Activated CD4-positive, alpha-beta T cell treated with anti-CD3 and anti-CD28 coated beads, Interleukin-2, Interleukin-4, amounts not matched to agents 100 ng/mL and 50 ng/mL, durations not matched to agents 16 hours and 8 hours (primary cell): ENCODE results near the gene KCNJ11.

Source experiments
- DNase-seq: peaks from one replicate; pipeline ENCODE4 v3.0.0-alpha.2; 2020; ENCODE audit warnings: low spot score

The KCNJ11 gene

DNA sequence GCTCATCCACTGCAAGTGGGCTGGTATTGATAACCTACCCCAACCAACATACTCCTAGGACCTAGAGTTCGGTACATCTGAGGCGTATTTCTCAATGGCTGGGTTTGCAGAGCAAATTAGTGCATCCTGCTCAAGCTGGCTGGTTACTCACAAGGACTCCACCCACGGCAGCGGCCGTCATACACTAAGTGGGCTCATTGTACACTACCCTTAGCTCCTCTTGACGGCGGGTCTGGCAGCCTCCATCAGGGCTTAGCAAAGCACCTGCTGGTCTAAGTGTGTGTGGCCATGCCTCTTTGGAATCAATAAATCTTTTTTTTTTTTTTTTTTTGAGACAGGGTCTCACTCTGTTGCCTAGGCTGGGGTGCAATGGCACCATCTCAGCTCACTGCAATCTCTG is 20.2 kb upstream of the KCNJ11 start:
- DNase-seq: no peak

DNA sequence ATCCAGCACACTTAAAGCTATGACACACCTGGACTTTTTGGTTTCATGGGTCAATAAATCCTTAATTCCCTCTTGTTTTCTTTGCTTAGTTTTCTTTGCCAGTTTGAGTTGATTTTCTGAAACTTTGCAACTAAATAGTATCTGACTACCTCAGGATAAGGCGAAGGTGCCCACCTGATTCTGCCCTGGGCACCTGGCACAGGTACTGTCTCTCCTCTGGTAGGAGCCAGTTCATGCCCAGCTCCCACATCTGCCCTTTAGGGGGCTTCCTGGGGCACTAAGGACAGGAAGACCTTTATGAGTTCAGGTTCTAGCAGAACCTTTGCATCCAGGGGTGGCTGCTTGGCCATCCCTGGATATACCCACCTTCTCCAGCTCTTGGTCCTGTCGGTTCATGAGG is 19.6 kb upstream of the KCNJ11 start:
- DNase-seq: no peak

DNA sequence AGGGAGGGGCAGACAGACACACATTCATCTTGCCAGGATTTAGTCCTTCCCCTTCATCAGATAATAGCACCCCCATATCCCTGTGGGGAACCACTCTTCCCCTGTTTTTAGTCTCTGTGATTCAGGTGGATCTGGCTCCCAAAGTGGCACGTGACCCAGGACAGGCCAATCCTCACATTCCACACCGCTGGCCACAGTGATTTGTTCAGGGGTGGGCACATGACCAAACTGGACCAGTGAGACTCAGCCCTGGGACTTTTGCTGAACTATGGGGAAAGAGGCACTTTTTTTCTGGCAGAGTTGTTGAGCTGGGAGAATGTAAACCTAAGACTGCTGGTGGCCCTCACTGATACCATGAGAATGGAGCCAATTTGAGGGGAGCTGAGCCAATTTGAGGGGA is 19.1 kb upstream of the KCNJ11 start:
- no peak for DNase-seq

DNA sequence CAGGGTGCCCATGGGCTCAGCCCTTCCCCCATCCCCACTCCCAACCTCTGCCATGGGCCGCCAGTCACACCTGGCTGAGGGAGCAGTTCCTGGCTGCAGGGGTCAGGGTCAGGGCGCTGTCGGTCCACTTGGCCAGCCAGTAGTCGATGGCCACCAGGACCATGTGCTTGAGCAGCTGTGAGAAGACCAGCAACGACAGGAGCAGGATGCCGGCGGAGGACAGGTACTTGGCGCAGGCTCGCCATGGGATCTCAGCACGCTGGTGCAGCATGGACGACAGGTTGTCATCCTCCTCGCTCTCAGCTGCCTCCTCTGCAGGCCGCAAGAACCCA is 18.3 kb upstream of the KCNJ11 start:
- DNase-seq: no peak

DNA sequence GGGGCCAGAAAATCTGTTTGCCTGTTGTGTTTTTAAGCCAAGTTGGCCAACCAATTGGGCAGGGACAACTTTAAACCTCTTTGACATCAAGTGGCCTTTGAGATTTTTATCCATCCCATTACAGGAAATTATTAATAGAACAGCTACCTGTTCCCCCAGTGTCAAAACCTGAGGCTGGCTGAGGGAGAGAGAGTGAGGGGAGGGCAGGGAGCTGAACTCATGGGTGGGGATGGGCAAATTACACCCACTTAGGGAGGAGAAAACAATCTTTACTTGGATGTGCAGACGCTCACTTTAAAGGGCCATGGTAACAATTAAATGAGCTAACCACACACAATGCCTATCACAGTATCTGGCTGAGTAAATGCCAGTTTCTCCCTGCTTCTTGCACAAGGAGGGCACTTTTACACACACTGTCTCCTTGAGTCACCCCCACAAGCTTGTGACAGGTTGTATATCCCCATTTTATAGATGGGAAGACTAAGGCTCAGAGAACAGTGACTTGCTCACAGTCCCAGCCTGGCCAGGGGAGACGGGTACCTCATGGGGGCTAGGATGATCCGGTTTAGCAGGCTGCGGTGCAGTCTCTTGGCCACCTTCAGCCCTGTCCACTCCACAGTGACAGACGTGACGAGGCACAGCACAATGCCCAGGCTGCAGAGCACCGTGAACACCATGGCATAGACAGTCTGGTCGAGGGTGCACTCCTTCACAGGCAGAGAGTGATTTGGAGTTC is 17.8 kb upstream of the KCNJ11 start:
- DNase-seq: no peak

DNA sequence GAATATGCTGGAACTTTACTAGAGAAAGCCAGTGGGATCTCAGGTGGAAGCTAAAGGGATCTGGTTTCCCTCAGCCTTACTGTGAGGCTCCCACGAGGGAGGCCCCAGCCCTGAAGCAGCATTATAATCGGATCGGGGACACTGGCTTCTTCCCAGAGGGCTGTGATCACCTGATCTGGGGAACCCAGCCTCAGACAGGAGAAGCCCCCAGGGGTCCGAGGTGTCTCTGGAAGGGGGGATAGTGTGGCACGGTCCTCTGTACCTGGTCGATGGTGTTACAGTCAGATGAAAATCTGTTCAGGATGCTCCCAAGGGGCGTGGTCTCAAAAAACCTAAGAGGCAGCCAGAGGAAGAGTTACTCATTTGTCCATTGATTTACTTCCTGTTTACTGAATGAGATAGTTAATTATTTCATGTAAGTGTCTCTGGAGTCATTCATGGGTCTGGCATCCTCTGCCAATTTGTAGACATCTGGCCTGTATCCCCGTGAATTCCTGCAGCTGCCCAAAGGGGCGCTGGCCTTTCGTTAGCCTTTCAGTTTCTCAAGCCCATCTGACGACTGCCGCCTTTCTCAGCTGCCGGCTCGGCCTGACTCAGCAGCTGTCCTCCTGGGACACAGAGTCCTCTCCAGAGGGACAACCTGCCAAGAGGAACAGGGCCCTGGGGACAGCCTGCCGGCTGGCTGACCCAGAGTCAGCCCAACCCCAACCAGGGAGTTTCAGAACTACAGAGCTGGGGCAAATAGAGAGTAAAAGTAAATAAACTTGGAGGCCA is 17.0 kb upstream of the KCNJ11 start:
- no peak for DNase-seq

DNA sequence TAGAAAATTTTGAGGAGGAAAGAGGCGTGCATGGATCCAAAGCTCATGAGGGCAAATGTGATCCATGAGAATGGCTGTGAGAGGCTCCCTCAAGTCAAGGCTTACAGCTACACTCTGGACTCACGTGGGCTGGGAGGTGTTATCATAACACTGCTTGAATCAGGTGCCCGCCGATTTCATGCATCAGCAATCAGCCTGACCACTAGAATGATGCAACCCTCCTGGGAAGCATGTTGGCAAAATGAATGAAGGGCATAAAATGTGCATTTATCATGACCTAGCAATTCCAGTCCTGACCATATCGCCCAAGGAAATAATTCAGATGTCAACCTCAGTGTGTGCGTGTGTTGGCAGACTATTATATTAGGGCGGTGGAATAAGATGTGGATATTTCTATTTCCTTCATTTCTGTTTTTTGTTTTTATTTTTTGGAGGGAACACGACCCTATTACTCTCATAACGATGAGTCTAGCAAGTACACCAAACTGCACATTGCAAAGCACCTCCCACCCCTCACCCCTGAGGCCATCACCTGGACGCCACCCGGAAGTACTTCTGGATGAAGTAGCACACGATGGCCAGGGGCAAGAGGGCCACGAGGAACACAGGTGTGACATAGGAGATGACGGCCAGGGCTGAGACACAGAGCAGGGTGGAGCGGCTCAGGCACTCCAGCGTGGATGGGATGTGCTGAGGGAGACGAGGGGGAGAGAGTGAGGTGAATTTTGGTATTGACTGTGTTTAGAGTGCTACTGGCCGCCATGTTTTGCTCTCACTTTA is 15.7 kb upstream of the KCNJ11 start:
- no peak for DNase-seq

DNA sequence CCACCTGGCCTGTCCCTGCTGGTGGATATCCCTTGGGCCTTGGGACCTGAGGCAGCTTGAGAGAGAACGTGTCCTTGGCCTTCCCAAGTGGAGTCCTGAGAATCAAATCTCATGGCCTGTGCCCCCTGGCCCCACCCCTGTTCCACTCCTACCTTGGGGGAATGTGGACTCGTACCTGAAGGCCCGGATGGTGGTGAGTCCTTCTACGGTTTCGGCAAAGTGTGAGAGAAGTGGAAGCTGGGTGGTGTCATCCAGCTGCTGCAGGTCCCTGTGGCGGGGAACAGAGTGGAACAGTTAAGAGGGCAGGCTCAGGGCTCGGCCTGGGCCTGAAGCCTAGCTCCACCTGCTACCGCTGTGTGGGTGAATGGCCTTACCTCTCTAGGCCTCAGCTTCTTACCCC is 14.0 kb upstream of the KCNJ11 start:
- DNase-seq: no peak

DNA sequence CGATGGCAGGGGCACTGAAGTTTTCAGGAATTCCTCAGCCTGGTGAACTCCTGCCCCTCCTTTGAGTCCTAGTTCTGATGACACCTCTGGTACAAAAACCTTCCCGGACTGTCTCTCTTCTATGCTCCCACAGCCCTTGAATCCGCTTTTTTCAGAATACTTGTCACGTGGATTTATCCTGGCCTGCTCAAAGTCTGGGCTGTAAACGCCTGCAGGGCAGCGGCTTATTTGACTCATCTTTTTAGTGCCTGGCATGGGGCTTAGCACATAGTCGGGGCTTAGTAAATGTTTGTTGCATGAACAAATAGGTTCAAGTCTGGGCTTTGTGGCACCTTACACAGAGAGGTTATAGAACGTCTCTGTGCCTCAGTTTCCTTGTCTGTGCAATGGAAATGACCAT is 13.4 kb upstream of the KCNJ11 start:
- no peak for DNase-seq

DNA sequence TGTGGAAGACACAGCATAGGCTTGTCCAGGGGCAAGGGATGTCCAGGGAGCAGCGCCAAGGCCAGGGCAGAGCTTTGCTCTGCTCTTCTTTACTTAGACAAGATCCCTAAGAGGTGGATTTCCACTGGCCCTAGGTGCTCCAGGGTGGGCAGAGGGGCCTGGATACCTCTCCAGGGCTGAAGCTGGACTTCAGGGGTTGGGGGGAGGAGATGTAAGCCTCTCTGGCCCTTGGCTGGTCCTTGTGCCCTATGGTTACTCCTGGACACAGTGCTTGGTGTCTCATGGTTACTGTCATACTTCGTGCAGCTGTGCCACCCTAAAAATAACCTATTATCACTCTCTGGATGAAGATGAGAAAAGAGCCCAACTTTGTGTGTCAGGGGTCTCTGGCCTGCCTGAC is 12.9 kb upstream of the KCNJ11 start:
- no peak for DNase-seq

DNA sequence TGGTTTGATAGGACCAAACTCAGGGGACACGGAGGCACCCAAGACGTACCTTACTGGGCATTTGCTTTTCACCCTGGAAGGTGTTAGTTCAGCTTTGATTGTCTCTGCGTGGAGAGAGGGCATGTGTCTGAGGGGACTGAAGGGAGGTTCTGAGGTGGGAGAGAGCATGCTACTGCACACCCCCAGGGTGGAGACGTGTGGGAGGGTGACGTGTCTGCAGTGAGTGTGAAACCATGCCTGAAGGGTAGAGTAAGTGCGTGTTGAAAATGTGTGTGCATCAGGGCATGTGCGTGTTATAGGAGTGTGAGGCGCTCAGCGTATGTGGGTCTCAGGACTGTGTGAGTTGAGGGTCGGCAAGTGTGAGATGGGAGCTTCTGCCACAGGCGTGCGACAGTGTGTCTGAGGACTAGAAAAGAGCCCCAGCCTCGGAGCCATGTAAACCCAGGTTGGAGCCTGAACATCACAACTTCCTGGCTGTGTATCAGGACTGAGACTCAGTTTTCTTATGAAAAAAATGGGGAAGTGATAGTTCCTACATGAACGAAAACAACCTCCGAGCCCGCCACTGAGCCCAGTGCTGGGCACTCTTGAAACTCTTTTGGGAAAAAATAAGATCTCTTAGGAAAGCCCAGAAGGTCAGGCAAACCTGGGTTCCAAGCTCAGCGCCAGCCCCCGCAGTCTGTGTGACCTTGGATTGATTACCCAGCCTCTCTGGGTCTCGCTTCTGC is 11.8 kb upstream of the KCNJ11 start:
- DNase-seq: no peak

DNA sequence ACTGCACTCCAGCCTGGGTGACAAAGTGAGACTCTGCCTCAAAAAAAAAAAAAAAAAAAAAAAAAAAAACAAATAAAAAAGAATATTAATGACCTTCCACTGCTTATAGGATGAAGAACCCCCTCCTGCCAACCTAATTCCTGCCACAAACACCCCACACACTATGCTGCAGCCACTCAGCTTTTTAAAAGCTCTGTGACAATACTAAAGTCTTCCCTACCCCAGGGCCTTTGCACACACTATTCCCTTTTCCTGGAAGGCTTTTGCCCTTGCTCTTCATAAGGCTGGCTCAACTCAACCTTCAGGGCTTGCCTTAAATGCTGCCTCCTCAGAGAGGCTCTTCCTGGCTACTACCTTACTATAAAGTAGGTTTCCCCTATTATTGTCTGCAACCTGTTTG is 10.8 kb upstream of the KCNJ11 start:
- no peak for DNase-seq

DNA sequence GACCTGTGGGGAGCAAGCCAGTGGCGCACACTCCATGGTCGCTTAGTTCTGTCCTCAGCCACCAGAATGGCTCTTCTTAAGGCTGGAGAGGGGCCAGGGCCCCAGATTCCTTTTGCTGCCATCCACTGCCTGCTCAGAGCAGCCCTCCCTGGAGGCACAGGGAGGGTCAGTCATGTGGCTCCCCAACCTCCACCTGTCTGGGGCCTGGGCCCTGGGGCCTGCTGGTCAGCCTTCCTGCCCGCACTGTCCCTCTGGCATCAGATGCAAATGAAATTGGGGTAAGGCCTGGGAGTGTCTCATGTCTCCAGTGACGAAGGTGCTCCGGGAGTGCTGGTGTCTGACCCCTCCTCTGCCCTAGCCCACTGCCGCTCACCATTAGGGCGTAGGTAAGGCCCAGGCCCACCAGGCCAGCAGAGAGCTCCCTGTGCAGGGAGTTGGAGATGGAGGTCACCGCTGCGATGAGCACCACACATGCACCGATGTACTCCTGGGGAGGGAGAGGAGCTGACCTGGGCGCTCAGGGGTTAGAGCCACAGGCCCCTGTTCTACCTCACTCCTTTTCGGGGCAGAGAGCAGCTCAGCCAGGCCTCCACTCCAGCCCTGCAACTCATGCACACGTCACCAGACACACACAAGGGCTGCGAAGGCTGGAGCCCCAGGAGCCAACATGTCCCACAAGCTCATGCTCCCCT is 9.0 kb upstream of the KCNJ11 start:
- no peak for DNase-seq

DNA sequence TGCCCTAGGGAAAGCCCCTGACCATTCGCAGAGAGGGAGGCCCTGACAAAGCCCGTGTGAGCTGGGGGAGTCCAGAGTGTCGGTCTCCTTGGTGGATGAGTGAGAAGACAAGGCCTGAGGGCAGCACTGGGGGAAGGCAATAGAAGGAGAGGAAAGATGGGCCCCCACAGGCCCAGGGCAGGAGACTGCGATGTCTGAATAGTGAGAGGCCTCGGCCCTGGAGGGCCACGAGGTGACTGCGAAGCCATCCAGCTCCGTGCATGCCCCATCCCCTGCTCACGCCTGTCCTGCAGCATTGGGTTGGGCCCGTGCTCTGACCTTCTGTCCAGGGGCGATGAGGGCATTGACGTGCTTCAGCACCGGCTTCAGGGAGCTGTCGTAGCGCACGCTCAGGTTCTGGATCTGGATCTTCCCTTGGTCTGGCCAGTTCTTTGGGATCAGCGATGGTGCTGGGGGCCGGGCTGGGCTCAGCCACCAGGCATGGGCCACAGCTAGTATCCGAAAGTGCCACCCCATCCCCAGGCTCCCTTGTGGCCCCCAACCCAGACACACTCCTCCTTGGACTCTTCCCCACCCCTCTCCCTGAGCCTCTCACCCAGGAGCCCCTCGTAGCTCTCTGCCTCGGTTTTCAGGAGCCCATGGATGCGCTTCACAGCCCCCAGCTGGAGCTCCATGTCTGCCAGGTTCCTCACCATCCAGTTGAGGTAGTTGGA is 8.3 kb upstream of the KCNJ11 start:
- no peak for DNase-seq

DNA sequence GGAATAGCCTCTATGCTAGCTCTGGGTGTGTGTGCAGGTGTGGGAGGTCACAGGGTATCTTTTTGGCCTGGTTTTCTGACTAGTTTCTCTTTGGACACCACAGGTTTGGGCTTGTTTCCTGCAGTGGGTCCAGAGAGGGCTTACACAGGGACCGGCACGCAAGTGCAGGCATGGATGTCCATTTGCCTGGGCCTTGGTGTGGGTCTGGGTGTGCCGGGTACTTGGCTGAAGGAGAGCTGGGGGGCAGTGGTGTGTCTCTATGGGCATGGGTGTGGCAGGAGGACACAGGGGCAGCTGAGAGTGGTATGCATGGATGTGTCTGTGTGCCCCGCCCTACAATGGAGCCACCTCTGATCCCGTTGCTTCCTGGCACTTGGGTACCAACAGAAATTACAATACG is 7.5 kb upstream of the KCNJ11 start:
- DNase-seq: no peak

DNA sequence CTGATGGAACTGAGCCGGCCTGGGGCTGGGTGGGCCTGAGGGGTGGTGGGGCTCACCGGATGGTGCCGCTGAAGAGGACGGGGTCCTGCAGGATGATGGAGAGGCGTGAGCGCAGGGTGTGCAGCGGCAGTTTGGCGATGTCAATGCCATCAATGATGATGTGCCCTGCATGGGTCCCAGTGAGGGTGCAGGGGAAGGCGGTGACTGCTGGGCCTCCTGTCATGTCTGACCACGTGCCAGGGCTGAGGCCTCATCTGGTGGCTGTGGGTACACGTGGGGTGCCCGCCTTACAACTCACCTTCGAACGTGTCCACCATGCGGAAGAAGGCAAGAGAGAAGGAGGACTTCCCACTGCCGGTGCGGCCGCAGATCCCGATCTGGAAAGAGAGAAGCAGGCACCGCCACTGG is 7.1 kb upstream of the KCNJ11 start:
- no peak for DNase-seq

DNA sequence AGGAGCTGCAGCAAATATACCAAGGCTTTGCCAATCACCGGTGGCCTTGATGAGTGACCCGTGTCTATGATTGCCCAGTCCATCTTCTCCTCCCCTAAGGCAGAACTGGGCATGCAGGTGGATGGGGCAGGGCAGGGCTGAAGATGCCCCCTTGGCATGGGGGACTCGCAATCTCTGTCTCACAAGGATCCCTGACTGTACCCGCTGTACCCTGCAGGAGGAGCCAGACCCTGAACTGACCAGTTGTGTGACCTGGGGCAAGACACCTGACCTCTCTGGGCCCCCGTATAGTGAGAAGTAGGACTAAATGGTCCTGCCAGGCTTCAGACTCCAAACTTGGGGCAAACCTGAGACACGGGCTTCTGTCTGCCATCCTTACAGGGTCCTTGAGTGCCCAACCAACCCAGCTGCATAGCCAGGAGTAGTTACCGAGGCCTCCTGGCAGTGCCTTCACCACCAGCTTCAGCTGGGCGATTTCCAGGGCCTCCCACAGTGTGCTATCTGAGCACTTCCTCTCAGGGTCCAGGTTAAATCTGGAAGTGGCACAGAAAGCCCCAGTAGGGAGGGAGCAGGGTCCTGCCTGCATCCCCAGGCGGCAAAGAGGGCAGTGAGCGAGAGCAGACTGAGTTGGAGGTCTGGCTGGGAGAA is 6.4 kb upstream of the KCNJ11 start:
- no peak for DNase-seq

DNA sequence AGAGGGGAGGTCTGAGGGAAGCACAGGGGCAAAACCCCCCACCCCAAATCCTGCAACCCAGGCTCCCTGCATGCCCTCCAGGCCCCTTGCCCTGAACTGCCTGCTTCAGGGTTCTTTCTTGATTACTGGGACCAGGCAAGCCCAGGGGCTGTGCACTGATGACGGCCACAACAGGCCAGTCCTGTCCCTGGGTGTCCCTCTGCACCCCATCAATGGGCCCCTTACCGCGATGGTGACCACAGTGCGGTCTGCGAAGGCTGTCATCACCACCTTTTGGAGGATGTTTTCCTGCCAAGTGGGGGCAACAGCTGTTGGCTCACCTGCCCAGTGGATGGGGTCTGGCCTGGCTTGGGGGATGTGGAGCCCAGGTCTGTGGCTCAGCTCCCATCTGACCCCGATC is 5.0 kb upstream of the KCNJ11 start:
- no peak for DNase-seq

DNA sequence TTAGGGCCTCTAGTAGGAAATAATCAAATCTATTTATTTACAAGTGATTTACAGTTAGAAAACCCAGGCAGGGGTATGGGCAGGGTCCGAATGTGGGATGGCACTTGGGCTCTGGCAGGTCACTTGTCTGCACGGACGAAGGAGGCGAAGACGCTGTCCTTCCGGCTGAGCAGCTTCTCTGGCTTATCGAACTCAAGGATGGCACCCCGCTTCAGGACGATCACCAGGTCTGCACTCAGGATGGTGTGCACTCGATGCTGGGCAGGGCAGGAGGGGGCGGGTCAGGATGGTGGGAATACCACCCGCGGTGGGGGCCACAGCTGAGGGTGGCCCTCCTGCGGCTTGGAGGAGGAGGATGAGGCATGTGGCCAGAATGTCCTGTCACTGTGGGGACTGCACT is 4.4 kb upstream of the KCNJ11 start:
- DNase-seq: no peak

DNA sequence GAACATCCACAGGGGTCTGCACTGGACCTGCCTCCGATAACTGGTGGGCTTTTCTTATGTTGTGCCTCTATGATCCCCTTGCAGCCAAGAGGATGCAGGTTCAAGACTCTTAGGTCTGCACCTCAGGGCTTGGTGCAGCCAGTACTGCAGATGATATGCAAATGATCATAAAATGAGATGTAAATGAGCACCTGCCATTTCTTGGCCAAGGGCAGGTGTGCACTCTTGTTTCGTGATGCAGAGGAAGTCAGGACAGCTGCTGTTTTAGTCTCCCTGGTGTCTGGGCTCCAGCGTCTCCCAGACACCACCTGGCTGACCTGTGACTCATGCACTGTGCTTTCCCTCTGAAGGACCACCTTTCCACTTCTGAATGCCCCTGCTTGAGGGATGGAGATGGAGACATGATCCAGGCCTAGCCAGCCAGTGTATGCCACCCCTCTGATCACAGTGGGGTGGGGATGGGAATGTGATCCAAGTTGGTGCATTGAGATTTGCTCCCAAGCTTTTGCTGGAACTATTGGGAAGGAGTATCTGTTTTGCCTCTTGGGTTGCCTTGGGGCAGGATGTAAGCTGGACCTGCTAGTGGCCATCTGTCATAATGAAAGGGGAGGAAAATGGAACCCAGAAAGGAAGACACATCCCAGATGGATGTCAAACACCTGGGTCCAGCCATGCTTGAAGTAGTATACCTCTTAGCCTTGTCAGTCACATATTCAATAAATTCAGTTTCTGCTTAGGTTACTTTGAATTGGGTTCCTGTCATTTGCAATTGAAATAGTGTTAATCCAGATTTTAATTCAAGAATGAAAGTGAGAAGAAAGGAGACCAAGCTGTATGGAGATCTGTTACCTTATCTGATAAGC is 3.3 kb upstream of the KCNJ11 start:
- DNase-seq: no peak
